ENCODE measurements around the gene ARHGAP32.
"Not testable (repeated sequence)": the region's sequence is repeated elsewhere in the genome, so short reads cannot be mapped to it uniquely, and the experiment has no call there.

Gene ARHGAP32

DNA sequence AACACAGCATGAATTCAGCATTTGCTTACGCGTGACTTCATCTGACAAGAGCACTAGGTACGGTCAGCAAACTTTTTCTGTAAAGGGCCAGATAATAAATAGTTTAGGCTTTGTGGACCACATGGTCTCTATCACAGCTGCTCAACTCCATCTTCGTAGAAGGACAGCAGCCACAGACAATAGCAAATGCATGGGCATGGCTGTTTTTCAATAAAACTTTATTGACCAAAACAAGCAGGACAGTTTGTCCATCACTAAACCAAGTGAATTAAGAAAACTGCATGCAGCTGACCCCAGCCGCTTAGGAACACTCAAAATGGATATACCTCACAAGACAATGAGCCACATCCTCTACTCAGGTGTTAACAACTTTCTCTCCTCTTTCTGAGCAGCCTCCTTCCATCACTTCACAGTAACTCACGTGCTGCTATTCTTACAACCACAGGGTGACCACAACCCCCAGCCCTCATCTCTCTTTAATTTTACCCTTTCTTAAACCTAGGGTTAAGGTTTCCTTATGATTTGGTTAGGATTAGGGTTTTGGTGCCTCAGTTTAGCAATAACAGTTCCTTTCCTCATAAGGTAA is 22.7 kb upstream of the ARHGAP32 start:
- TF ChIP-seq ZNF274 (IDR thresholded peaks at IDR 0.05; ENCODE audit: low read depth, low read length): no peak
- no peak overlapping the region for H3K4me3 ChIP-seq (ENCODE audit: low read length)

DNA sequence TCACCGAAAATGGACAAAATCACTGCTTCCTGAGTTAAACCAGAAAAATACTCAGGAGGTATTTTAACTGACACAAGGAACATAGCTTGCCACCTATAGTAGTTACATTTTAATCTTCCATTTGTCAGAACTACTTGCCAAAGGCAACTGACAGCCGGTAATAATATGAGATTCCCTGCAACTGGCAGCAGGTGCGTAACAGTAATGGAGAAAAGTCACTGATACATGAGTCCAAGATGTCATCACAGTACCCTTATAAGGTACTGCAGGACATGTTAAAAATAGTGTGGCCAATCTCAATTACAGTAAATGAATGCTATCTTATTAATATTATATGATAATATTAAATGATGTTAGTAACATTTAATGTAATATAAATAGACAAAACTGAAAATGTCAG is 21.1 kb upstream of the ARHGAP32 start:
- TF ChIP-seq ZNF274 (IDR thresholded peaks at IDR 0.05; ENCODE audit: low read depth, low read length): no peak
- H3K4me3 ChIP-seq (ENCODE audit: low read length): no peak overlapping the region

DNA sequence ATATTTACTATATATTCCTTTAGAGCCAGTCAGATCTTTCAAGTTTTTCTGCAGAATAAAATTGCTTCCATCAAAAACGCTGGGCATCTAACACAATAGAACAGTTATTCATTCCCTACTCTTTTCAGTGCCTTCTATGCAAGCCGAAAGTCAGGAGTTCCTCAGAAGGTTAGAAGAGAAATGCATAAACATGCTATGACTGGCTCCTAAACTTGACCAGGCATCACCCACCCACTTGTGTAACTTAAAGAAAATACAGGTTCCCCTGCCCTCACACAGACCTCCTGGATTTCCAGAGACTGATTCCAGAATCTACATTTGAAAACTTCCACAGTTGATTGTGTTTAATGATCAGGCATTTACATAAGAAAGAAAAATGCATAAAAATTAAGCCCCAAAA is 19.3 kb upstream of the ARHGAP32 start:
- no peak overlapping the region for H3K4me3 ChIP-seq (ENCODE audit: low read length)
- TF ChIP-seq ZNF274 (IDR thresholded peaks at IDR 0.05; ENCODE audit: low read depth, low read length): no peak

DNA sequence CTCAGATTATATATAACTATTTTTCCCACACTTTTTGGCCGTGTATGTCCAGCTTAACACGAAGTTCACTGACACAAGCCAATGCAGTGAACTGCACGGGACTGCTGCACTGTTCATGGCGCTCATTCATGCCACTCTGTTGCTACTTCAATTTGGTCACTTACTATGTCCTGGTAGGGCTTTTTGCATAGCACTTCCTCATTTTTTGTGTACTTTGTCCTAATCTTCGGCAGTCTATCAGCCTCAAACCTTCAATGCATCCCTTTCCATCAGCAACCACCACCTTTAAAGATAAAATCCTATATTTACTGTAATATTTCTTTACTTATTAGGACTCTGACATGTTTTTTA is 18.7 kb upstream of the ARHGAP32 start:
- no peak overlapping the region for H3K4me3 ChIP-seq (ENCODE audit: low read length)
- TF ChIP-seq ZNF274 (IDR thresholded peaks at IDR 0.05; ENCODE audit: low read depth, low read length): no peak

DNA sequence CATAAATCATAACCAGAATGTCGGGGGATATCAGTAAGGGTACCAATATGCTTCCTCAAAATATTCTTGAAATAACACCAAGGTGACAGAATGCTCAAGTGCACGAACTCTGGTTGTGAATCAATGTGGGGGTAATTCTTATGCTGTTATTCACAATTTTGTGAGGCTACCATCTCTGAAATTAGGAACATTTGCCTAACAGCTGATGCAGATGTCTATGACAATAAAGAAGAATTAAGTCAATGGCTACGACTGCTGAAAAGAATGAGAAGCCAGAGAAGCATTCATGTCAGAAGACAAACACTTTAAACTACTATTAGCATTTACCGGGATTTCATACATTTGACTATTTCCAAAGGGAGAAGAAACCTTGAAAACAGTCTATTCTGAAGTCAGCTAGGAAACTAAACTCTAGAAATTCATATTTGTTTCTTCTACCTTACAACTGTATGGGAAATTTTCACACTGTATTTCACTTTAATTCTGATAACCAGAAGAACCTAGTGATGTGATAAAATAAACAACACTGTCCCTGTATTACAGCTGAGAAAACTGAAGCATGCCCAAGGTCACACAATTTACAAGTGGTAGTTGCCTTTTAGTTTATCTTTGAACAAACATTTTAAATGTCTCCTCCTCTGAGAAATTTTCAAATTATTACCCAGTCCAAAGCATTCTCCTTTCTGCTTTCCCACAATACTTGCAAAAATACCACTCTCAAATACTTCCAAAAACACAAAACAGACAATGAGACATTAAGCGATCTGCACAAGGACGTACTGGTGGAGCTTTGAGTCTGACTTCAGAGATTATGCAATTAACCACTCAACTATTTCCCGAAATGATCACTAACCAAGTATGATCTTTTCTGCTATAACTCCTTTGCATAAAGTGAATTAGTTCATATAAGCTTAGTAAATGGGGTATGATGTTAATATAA is 18.0 kb upstream of the ARHGAP32 start:
- H3K4me3 ChIP-seq (ENCODE audit: low read length): no peak overlapping the region
- TF ChIP-seq ZNF274 (IDR thresholded peaks at IDR 0.05; ENCODE audit: low read depth, low read length): no peak

DNA sequence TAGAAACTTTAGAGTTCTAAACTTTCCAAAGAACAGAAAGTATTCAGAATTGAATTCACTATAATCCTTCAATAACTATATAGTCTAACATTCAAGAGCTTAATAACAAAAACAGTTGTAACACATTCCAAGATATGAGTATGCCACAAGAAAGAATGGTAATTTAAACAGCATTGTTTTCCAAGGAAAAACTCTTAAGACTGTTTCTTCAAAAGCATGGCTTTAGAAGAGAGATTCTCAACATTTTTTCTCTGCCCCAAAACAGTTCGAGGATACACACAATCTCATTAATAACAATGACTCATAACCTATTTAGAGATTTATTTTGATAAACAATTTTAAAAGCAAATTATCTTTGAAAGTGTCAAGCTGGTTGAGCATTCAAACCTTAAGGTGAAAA is 16.7 kb upstream of the ARHGAP32 start:
- no peak overlapping the region for H3K4me3 ChIP-seq (ENCODE audit: low read length)
- TF ChIP-seq ZNF274 (IDR thresholded peaks at IDR 0.05; ENCODE audit: low read depth, low read length): no peak

DNA sequence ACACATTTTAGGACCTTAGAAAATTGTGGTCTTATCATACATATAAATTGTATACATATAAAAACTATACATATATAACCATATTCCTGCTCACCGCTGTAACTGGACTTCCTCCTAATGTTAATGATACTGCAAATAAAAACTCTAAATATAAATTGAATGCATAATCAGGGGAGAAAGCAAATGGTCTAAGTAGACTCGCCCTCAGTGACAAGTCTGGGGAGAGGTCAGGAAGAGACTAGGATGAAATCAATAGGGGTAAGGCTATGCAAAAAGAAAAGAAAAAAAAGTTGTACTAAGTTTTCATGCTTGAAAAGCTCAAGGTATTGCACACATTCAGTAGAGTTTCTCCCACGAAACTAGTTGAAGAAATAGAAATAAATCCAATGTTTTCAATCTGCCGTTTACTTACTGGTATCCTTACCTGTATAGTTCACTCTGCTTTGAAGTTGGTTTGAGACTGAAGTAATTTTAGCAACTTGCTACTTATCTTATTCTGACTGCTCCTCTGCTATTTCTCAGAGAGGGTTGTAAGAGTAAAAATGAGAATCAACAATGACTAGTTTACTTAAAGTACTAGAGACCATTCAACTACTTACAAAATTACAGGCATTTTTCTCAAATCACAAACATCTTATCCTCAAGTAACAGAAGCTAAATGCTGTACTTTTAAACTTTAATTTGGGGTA is 12.2 kb upstream of the ARHGAP32 start:
- no peak for TF ChIP-seq ZNF274 (IDR thresholded peaks at IDR 0.05; ENCODE audit: low read depth, low read length)
- H3K4me3 ChIP-seq (ENCODE audit: low read length): no peak overlapping the region

DNA sequence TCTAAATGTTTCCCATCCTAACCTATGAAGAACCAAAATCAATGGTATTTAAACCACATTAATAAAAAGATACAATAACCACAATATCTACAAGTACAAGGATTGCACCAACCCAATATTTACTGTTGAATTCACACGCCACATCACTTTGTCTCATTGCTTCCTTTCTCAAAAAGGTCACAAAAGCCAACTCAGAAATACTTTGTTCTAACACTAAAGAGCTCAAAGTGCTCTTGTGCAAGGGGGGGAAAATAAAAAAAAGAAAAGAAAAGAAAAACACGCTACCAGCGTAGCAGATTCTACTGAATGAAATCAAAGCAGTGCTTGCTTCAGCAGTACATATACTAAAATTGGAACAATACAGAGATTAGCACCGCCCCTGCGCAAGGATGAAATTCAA is 10.5 kb upstream of the ARHGAP32 start:
- H3K4me3 ChIP-seq (ENCODE audit: low read length): no peak overlapping the region
- no peak for TF ChIP-seq ZNF274 (IDR thresholded peaks at IDR 0.05; ENCODE audit: low read depth, low read length)

DNA sequence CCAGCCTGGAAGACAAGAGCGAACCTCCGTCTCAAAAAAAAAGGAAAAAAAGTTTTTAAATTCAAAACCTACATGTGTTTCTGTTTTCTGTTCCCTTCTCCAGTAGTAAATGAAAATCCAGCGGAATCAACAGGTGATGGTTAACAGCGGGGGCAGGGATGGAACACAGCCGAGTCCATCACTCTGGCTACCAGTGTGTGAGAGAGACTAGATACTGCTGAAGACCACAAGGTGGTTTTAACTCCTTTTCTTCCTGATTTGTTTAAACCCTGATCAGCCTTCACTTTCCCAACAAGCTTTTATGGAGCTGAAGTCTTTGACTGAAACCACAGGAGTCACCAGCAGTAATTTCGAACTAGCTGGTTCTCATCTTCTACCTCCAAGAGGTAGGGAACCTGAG is 3.6 kb upstream of the ARHGAP32 start:
- TF ChIP-seq ZNF274 (IDR thresholded peaks at IDR 0.05; ENCODE audit: low read depth, low read length): no peak
- H3K4me3 ChIP-seq (ENCODE audit: low read length): no peak overlapping the region

DNA sequence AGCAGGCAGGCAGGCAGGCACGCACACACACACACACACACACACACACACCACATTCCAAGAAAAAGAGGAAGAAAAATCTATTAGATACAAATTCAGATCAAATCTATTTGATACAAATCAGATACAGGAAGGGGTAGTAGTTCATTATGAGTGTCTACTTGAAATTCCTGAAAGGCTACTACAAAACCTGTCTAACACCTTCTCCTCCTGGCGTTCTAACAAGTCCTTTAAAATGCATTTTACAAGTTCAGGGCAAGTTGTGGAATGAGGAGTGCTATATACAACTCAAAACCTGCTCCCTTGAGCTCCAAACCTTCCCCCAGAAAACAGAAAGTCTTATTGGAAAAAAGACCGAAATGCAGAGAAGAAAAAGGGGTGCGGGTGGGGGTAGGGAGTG is 476 bp downstream of the ARHGAP32 start:
- TF ChIP-seq ZNF274 (IDR thresholded peaks at IDR 0.05; ENCODE audit: low read depth, low read length): no peak
- no peak overlapping the region for H3K4me3 ChIP-seq (ENCODE audit: low read length)

DNA sequence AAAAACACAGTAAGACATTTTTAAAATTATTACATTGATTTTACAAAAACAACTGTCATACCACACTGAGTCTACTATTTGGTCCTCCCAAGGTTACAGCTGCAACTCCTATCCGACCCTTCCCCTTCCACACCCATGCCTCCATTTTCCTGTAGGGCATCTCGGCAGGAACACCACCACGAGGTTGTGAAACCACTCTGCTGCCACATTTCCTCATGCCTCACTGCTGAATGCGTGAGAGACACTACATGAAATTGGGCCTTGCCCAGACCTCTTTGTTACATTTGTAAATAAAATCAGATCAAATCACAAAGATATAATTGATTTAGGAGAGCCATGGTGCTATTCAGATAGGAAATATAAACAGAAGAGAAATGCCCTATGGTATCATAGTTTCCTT is 2.0 kb downstream of the ARHGAP32 start:
- no peak overlapping the region for H3K4me3 ChIP-seq (ENCODE audit: low read length)
- TF ChIP-seq ZNF274 (IDR thresholded peaks at IDR 0.05; ENCODE audit: low read depth, low read length): no peak

DNA sequence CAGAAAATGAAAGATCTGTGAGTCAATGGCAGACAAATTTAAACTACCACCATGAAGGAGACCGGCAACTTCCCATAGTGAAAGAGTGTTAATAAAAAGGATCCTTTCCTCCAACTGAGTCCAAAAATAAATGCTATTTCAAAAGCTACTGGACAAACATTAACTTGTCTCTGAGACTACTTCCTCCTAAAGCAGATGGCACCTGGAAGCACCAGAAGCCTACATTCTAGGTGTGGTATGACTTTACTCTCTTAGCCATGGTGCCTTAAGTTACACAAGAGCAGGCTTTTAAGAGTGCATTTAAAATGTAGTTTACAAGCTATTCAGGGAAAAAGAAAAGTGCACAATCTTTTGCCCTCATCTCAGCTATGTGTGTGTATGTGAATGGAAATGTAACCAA is 2.5 kb downstream of the ARHGAP32 start:
- TF ChIP-seq ZNF274 (IDR thresholded peaks at IDR 0.05; ENCODE audit: low read depth, low read length): no peak
- H3K4me3 ChIP-seq (ENCODE audit: low read length): no peak overlapping the region

DNA sequence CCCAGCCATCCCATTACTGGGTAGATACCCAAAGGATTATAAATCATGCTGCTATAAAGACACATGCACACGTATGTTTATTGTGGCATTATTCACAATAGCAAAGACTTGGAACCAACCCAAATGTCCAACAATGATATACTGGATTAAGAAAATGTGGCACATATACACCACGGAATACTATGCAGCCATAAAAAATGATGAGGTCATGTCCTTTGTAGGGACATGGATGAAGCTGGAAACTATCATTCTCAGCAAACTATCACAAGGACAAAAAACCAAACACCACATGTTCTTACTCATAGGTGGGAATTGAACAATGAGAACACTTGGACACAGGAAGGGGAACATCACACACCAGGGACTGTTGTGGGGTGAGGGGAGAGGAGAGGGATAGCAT is 7.0 kb downstream of the ARHGAP32 start:
- H3K4me3 ChIP-seq (ENCODE audit: low read length): not testable (repeated sequence)

DNA sequence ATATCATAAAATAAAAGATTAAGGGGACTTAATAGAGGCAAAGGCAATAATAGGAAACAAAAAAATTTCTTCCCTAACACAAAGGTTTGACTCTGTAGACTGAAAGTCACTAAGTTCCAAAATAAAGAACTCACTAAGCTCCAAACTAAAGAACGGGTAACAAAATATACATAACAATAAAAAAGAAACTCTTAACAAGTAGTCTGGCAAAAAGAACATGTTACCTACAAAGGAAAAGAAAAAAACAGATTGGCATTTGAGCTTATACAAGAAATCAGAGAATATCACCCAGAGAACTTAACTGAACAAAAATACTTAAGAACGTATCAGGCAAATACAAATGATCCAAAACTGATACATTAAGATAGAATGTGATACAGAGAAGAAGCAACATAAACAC is 7.5 kb downstream of the ARHGAP32 start:
- no peak overlapping the region for H3K4me3 ChIP-seq (ENCODE audit: low read length)
- TF ChIP-seq ZNF274 (IDR thresholded peaks at IDR 0.05; ENCODE audit: low read depth, low read length): no peak

DNA sequence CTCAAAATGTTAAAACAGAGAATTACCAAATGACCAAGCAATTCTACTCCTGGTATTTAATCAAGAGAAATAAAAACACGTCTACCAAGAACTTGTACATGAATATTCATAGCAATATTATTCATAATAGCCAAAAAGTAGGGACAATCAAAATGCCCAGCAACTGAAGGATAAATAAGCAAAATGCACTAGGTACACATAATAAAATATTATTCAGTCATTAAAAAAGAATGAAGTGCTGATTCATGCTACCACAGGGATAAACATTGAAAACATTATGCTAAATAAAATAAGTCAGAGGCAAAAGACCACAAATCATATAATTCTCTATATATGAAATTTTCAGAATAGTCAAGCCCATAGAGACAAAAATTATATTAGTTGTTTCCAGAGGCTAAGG is 24.8 kb downstream of the ARHGAP32 start:
- no peak overlapping the region for H3K4me3 ChIP-seq (ENCODE audit: low read length)
- no peak for TF ChIP-seq ZNF274 (IDR thresholded peaks at IDR 0.05; ENCODE audit: low read depth, low read length)
